H9 (cell line): ENCODE results near the gene WDR38. TPM values are rescaled to one million over a fixed set of nuclear protein-coding genes. Genes with fewer than 3 reads are reported as not detected.

Source experiments
- DNase-seq: peaks from one replicate; pipeline ENCODE4 v3.0.0-alpha.2; 2017
- H2AFZ ChIP-seq: one replicate; pipeline ENCODE4 v1.6.1; 2013; ENCODE audit warnings: mild to moderate bottlenecking, low read length, control low read depth, moderate library complexity
- H2AK5ac ChIP-seq: 2 replicates; pipeline ENCODE4 v1.6.1; 2013; ENCODE audit warnings: low read length, control low read depth, mixed read lengths; ENCODE audit not compliant: insufficient read length
- H2BK120ac ChIP-seq: one replicate; pipeline ENCODE4 v1.6.1; 2013; ENCODE audit warnings: low read depth, mild to moderate bottlenecking, low read length, control low read depth, inconsistent platforms; ENCODE audit not compliant: poor library complexity, severe bottlenecking
- H2BK12ac ChIP-seq: 2 replicates; pipeline ENCODE4 v1.6.1; 2013; ENCODE audit warnings: low read length, control low read depth, mixed read lengths, low read depth; ENCODE audit not compliant: insufficient read length
- H2BK15ac ChIP-seq: 2 replicates; pipeline ENCODE4 v1.6.1; 2013; ENCODE audit warnings: low read depth, low read length, control low read depth
- H2BK20ac ChIP-seq: one replicate; pipeline ENCODE4 v1.6.1; 2013; ENCODE audit warnings: low read depth, mild to moderate bottlenecking, low read length, control low read depth, inconsistent platforms; ENCODE audit not compliant: poor library complexity, severe bottlenecking
- H2BK5ac ChIP-seq: 2 replicates; pipeline ENCODE4 v1.6.1; 2013; ENCODE audit warnings: low read length, control low read depth, mixed read lengths; ENCODE audit not compliant: insufficient read length
- H3K14ac ChIP-seq: 2 replicates; pipeline ENCODE4 v1.6.1; 2013; ENCODE audit warnings: low read length, control low read depth; ENCODE audit not compliant: insufficient read depth
- H3K18ac ChIP-seq: 2 replicates; pipeline ENCODE4 v1.6.1; 2013; ENCODE audit warnings: low read depth, mild to moderate bottlenecking, mixed read lengths, low read length, control low read depth; ENCODE audit not compliant: insufficient read length
- H3K23ac ChIP-seq: 2 replicates; pipeline ENCODE4 v1.6.1; 2013; ENCODE audit warnings: low read length, control low read depth, mixed read lengths, low read depth; ENCODE audit not compliant: insufficient read length
- H3K23me2 ChIP-seq: 2 replicates; pipeline ENCODE4 v1.6.1; 2013; ENCODE audit warnings: low read depth, mild to moderate bottlenecking, mixed read lengths, low read length, control low read depth; ENCODE audit not compliant: insufficient read length, poor library complexity, severe bottlenecking
- H3K27ac ChIP-seq: 2 replicates; pipeline ENCODE4 v1.5.1; 2013; ENCODE audit warnings: low read length, control low read depth, mixed read lengths, low read depth; ENCODE audit not compliant: insufficient read length
- H3K27me3 ChIP-seq: 2 replicates; pipeline ENCODE4 v1.6.1; 2013; ENCODE audit warnings: low read length, control low read depth, inconsistent platforms; ENCODE audit not compliant: insufficient read depth
- H3K4ac ChIP-seq: 2 replicates; pipeline ENCODE4 v1.6.1; 2013; ENCODE audit warnings: low read depth, mild to moderate bottlenecking, control low read depth, inconsistent platforms, low read length, moderate library complexity
- H3K4me1 ChIP-seq: 2 replicates; pipeline ENCODE4 v1.6.1; 2013; ENCODE audit warnings: low read length, control low read depth, inconsistent platforms; ENCODE audit not compliant: insufficient read depth
- H3K4me2 ChIP-seq: 2 replicates; pipeline ENCODE4 v1.6.1; 2013; ENCODE audit warnings: low read length, control low read depth, mixed read lengths; ENCODE audit not compliant: insufficient read length, insufficient read depth
- H3K56ac ChIP-seq: 2 replicates; pipeline ENCODE4 v1.6.1; 2013; ENCODE audit warnings: low read depth, mild to moderate bottlenecking, mixed read lengths, low read length, control low read depth; ENCODE audit not compliant: insufficient read length
- H3K79me1 ChIP-seq: 2 replicates; pipeline ENCODE4 v1.6.1; 2013; ENCODE audit warnings: low read depth, mild to moderate bottlenecking, moderate library complexity, low read length, control low read depth, inconsistent platforms; ENCODE audit not compliant: insufficient read depth, poor library complexity, severe bottlenecking
- H3K79me2 ChIP-seq: 2 replicates; pipeline ENCODE4 v1.6.1; 2013; ENCODE audit warnings: low read length, control low read depth, inconsistent platforms; ENCODE audit not compliant: insufficient read depth
- H3K9ac ChIP-seq: 2 replicates; pipeline ENCODE4 v1.6.1; 2013; ENCODE audit warnings: low read length, control low read depth, mixed read lengths; ENCODE audit not compliant: insufficient read length; ENCODE audit errors: extremely low read depth
- H3K9me3 ChIP-seq: one replicate; pipeline ENCODE4 v1.6.1; 2013; ENCODE audit warnings: low read depth, low read length, inconsistent platforms; ENCODE audit not compliant: control insufficient read depth
- H3T11ph ChIP-seq: one replicate; pipeline ENCODE4 v1.6.1; 2013; ENCODE audit warnings: mild to moderate bottlenecking, low read length, control low read depth, inconsistent platforms
- H4K20me1 ChIP-seq: one replicate; pipeline ENCODE4 v1.6.1; 2013; ENCODE audit not compliant: control insufficient read depth, insufficient read length, insufficient read depth
- H4K5ac ChIP-seq: 2 replicates; pipeline ENCODE4 v1.6.1; 2013; ENCODE audit warnings: low read depth, mild to moderate bottlenecking, mixed read lengths, low read length, control low read depth; ENCODE audit not compliant: insufficient read length
- H4K8ac ChIP-seq: replicated peaks from 2 replicates; pipeline ENCODE4 v1.6.1; 2013; ENCODE audit warnings: low read length, control low read depth, mixed read lengths, low read depth; ENCODE audit not compliant: insufficient read length
- H4K91ac ChIP-seq: 2 replicates; pipeline ENCODE4 v1.6.1; 2013; ENCODE audit warnings: low read depth, mild to moderate bottlenecking, moderate library complexity, mixed read lengths, low read length, control low read depth; ENCODE audit not compliant: insufficient read length
- H3K27ac Mint-ChIP-seq, 3 experiments: 2 replicates in 2 of 3; 3 replicates in 1 of 3; pipeline ENCODE4 v1.8.0; 2020 to 2021; ENCODE audit warnings: mixed read lengths in 3 of 3, mild to moderate bottlenecking in 1 of 3, moderate library complexity in 1 of 3
- H3K27me3 Mint-ChIP-seq: 2 replicates; pipeline ENCODE4 v1.8.0; 2021; ENCODE audit warnings: low read depth, mild to moderate bottlenecking, moderate library complexity, mixed read lengths
- H3K36me3 Mint-ChIP-seq, 3 experiments: 2 replicates in 2 of 3; 3 replicates in 1 of 3; pipeline ENCODE4 v1.8.0; 2020 to 2021; ENCODE audit warnings: low read depth in 3 of 3, mixed read lengths in 3 of 3; ENCODE audit not compliant: insufficient read depth in 1 of 3
- H3K4me1 Mint-ChIP-seq, 2 experiments: 2 replicates each; pipeline ENCODE4 v1.8.0; 2020; ENCODE audit warnings: mixed read lengths in 2 of 2
- H3K4me3 Mint-ChIP-seq, 2 experiments: 2 replicates in 1 of 2; 3 replicates in 1 of 2; pipeline ENCODE4 v1.8.0; 2020 to 2021; ENCODE audit warnings: mild to moderate bottlenecking in 2 of 2, mixed read lengths in 2 of 2, moderate library complexity in 1 of 2
- H3K9me3 Mint-ChIP-seq, 2 experiments: 2 replicates in 1 of 2; 3 replicates in 1 of 2; pipeline ENCODE4 v1.8.0; 2020; ENCODE audit warnings: mild to moderate bottlenecking in 2 of 2, mixed read lengths in 2 of 2, moderate library complexity in 1 of 2
- WGBS: extraction: QIAGEN DNeasy Blood & Tissue Kit; methylation state at CpG from one replicate; pipeline ENCODE4 v1.1.7; 2013; ENCODE audit warnings: missing lambda C conversion rate, low lambda C conversion rate, mixed read lengths; ENCODE audit not compliant: insufficient read length; ENCODE audit errors: extremely low coverage; 5-methylcytosine and 5-hydroxymethylcytosine counted together
- total RNA-seq: library from RNA; stranded (reverse); gene quantifications from 2 replicates; pipeline ENCODE4 v1.2.1, GENCODE V29; 2021
- TF ChIP-seq, protein P1 (sequence below): fragments of 200-600 bp; sonication (generic); conservative IDR thresholded peaks from 3 replicates; pipeline ENCODE4 v1.8.0; 2021; ENCODE audit warnings: antibody characterized with exemption, mild to moderate bottlenecking

The WDR38 gene
- total RNA-seq, 1 experiment from 2014 or later = not detected

DNA sequence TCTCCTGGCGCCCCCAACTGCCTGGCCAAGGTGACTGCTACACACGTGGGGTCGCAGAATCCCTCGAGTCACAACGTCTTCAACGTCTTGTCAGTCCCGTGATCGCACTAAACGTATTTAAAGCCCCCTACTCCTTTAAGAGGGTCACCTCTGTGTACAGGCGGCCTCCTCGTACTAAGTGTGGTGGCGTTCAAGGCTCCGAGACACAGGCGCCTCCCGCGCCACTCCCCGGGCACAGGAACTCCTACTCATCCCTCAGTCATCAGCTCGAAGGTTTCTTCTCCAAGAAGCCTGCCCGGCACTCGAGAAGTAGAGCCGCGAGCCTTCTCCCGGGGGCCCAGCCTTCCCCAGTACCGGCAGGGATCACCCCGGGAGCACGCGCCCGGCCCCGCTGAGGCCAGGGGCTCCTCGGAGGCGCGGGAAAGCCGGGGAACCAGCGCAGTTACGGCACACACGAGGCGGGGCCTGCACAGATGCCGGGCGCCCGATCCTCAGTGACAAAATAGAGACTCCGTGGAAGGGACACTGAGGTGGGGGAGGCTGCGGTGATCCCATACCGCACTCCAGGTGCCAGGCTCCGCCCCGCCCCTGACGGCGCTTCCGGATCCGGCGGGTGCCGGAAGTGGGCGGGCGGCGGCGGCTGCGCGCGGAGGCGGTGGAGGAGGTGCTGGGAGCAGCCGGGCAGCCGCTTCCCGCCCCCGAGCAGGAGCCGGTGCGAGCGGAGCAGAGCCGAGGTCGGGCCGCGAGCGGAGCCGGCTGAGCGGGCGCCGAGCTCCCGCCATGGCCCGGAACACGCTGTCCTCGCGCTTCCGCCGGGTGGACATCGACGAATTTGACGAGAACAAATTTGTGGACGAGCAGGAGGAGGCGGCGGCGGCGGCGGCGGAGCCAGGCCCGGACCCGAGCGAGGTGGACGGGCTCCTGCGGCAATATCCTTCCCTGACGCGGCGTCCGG, 15.5 kb downstream of the WDR38 start:
- peak overlapping the region; percentile 60 for H3K27ac ChIP-seq
- no peaks in the 10 kb centered on the region; a peak in 1 of 5 replicates for H3K9me3 Mint-ChIP-seq
- H3K4me2 ChIP-seq = peak overlapping the region; percentile 93
- no peak overlapping the region for H3K56ac ChIP-seq
- no peaks in the 10 kb centered on the region for H3K27me3 ChIP-seq
- peak overlapping the region; percentile 87 to 95 for H3K4me3 Mint-ChIP-seq
- H2AFZ ChIP-seq = no peak overlapping the region
- WGBS = no CpG with 5 or more reads among the region's 101 CpGs
- H3K23ac ChIP-seq = no peak overlapping the region
- no peak overlapping the region for H2BK120ac ChIP-seq
- H2BK5ac ChIP-seq = no peak overlapping the region
- H3K27me3 Mint-ChIP-seq = no peaks in the 10 kb centered on the region
- peaks cover 6% of the 10 kb centered on the region for H3K4me1 ChIP-seq
- H3K9ac ChIP-seq = peak overlapping the region; percentile 91
- H2BK15ac ChIP-seq = no peak overlapping the region
- no peak overlapping the region for H2BK12ac ChIP-seq
- H3K36me3 Mint-ChIP-seq = peaks cover 16 to 30% (median 21%) of the 10 kb centered on the region in 3 experiments
- peak overlapping the region; percentile 91 to 97 (median 93) for H3K27ac Mint-ChIP-seq
- peak overlapping the region; percentile 77 for H3K18ac ChIP-seq
- H3K23me2 ChIP-seq = peaks cover 8% of the 10 kb centered on the region
- H3K79me2 ChIP-seq = peaks cover 27% of the 10 kb centered on the region; the same call in 1 of the 2 replicates
- no peak overlapping the region for H2BK20ac ChIP-seq
- peaks cover 36 to 44% of the 10 kb centered on the region in 2 experiments for H3K4me1 Mint-ChIP-seq
- no peak overlapping the region for H3T11ph ChIP-seq
- H4K91ac ChIP-seq = no peak overlapping the region
- DNase-seq = peak; percentile 84
- H2AK5ac ChIP-seq = no peak overlapping the region
- H4K8ac ChIP-seq = no peak overlapping the region
- TF ChIP-seq, protein P1, sequence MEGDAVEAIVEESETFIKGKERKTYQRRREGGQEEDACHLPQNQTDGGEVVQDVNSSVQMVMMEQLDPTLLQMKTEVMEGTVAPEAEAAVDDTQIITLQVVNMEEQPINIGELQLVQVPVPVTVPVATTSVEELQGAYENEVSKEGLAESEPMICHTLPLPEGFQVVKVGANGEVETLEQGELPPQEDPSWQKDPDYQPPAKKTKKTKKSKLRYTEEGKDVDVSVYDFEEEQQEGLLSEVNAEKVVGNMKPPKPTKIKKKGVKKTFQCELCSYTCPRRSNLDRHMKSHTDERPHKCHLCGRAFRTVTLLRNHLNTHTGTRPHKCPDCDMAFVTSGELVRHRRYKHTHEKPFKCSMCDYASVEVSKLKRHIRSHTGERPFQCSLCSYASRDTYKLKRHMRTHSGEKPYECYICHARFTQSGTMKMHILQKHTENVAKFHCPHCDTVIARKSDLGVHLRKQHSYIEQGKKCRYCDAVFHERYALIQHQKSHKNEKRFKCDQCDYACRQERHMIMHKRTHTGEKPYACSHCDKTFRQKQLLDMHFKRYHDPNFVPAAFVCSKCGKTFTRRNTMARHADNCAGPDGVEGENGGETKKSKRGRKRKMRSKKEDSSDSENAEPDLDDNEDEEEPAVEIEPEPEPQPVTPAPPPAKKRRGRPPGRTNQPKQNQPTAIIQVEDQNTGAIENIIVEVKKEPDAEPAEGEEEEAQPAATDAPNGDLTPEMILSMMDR = peak; percentile 36; the same call in 2 of the 3 replicates
- no peak overlapping the region for H3K4ac ChIP-seq
- no peak overlapping the region for H4K5ac ChIP-seq
- H3K79me1 ChIP-seq = peaks cover 5% of the 10 kb centered on the region
- H3K9me3 ChIP-seq = no peaks in the 10 kb centered on the region
- peak overlapping the region; percentile 96 for H3K14ac ChIP-seq
- no peaks in the 10 kb centered on the region for H4K20me1 ChIP-seq
